AG10803 (cell line): ENCODE data around the gene TNFRSF4.

Source experiments
- DNase-seq: peaks from one replicate; pipeline ENCODE4 v3.0.0; 2010; ENCODE audit warnings: low read depth
- H3K4me3 ChIP-seq: 2 replicates; pipeline ENCODE4 v1.5.1; 2011; ENCODE audit warnings: mild to moderate bottlenecking, low read length, control low read depth
- TF ChIP-seq, protein P1 (sequence below): conservative IDR thresholded peaks from 2 replicates; pipeline ENCODE4 v1.5.1; 2011; ENCODE audit warnings: mild to moderate bottlenecking, low read length, control low read depth, inconsistent platforms

TNFRSF4 gene

DNA sequence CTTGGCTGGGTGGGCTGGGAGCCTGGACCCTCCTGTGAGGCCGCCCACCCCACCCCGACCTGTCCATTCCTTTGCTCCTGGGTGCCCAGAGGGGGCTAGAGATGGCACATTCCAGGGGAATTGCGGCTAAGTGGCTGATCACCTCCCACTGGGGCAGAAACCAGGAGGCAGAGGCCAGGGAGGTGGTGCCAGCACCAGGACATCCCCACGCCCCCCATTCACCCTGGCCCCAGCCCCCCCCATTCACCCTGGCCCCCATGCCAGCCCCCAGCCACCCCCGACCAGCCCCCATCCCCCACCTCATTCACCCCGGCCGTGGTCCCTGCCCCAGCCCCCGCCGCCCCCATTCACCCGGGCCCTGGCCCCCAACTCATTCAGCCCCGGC lies 26.4 kb upstream of the TNFRSF4 start:
- H3K4me3 ChIP-seq = no peak overlapping the region
- TF ChIP-seq, protein P1, sequence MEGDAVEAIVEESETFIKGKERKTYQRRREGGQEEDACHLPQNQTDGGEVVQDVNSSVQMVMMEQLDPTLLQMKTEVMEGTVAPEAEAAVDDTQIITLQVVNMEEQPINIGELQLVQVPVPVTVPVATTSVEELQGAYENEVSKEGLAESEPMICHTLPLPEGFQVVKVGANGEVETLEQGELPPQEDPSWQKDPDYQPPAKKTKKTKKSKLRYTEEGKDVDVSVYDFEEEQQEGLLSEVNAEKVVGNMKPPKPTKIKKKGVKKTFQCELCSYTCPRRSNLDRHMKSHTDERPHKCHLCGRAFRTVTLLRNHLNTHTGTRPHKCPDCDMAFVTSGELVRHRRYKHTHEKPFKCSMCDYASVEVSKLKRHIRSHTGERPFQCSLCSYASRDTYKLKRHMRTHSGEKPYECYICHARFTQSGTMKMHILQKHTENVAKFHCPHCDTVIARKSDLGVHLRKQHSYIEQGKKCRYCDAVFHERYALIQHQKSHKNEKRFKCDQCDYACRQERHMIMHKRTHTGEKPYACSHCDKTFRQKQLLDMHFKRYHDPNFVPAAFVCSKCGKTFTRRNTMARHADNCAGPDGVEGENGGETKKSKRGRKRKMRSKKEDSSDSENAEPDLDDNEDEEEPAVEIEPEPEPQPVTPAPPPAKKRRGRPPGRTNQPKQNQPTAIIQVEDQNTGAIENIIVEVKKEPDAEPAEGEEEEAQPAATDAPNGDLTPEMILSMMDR = no peak
- no peak for DNase-seq

DNA sequence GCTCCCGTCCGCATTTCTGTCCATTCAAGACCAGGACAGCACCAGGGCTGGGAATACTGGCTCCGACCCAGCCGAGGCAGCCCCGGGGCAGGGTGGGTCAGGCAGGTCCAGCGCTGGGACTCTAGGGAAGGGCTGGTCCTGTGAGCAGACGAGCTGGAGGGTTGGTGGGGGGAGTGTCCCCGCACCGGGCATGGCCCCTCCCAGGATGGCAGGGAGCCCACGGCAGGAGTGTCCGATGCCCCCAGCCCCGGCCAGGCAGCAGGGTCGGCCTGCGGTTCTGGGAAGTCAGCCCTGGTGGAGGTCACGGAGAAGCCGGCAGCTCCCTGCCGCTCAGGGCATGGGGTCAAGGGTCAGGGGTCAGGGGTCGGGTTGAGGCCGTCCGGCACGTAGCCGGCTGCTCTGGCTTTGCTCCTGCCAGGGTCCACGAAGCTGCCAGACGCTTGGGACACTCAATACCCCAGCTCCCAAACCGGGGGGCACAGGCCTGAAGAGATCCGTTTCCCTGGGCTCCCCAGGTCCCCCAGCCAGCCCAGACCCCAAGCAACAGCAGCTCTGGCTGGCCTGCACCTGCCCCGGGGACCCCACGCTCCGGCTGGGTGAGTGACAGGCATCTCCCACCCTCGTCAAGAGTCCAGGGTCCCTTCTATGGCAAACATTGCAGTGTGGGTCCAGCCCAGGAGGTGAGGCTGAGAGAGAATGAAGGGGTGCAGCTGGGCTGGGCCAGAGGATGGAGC lies 25.8 kb upstream of the TNFRSF4 start:
- TF ChIP-seq, protein P1 = no peak
- no peak for DNase-seq

DNA sequence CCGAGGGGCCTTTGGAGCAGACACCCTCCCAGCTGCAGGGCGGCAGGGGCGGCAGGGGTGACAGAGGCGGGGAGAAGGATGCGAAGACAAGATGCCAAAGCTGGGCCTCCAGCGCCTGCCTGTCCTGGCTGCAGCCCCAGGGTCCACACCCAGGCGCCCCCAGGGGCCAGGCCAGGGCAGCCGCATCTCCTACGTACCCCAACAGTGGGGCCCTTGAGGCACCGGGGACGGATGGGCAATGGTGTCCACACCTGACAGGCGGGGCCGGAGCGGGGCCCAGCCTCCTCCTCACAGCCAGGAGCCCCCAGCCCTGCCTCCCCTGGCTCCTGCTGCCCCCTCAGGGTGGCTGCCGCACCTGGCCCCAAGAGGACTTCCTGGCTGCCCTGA lies 25.3 kb upstream of the TNFRSF4 start:
- TF ChIP-seq, protein P1 = no peak
- no peak overlapping the region for H3K4me3 ChIP-seq

More for the DNA sequence above, 25.8 kb upstream of the TNFRSF4 start:
- no peak overlapping the region for H3K4me3 ChIP-seq

DNA sequence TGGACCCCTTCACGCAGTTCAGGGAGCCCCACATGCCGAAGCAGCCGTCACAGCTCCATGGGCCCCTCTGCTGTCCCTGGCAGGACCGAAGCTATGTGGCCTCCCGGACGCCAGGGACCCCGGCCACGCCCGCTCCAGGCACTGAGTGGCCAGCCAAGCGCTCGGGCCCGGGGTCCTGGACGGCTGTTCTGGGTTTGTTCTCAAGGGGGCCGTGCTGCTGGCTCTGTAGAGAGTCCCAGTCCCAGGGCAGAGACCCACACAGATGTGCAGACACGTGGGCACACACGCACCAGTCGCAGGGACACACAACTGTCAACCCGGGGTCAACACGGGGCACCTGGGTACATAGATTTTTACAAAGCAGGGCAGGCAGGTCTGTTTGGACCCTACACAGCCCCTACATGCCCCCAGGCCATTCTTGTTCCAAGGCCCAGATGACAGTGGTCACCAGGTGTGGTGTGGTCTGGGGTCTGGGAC lies 24.8 kb upstream of the TNFRSF4 start:
- H3K4me3 ChIP-seq = no peak overlapping the region
- TF ChIP-seq, protein P1 = no peak
- DNase-seq = no peak

More for the DNA sequence above, 25.3 kb upstream of the TNFRSF4 start:
- no peak for DNase-seq

DNA sequence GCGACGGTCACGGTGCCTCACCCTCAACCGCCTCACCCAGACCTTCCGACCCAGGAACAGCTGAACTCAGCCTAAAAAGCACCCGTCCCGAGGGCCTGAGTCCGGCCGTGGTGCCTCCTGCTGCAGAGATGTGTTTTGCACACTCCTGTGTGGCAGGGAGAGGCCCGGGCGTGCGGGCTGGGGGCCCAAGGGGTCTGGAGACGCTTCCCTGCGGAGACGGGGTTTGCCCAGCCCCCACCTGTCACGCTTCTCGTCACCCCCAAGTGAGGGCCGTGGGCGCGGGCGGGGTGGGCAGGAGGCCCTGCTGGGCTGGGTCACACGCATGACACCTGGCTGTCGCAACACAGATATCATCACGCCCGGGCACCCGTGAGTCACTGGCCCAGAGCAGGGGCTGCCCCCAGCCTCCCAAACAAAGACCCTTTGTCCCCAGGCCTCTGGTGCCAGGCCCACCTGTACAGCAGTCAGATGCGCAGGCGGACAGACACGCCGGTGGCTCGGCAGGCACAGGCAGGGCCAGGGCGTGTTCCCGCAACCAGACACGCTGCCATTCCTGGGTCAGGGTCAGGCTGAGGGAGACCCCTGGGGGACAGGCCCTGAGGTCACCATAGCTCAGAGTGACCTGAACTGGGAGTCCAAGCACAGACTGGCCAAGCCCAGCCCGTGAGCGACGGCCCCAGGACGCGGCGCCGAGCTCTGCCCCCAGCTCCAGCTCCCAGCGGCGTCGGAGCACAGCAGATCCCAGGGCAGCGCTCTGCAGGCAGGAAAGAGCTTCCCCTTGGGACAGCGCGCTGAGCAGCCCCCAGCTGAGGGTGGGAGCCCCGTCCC lies 24.1 kb upstream of the TNFRSF4 start:
- H3K4me3 ChIP-seq = no peak overlapping the region
- TF ChIP-seq, protein P1 = no peak
- no peak for DNase-seq

DNA sequence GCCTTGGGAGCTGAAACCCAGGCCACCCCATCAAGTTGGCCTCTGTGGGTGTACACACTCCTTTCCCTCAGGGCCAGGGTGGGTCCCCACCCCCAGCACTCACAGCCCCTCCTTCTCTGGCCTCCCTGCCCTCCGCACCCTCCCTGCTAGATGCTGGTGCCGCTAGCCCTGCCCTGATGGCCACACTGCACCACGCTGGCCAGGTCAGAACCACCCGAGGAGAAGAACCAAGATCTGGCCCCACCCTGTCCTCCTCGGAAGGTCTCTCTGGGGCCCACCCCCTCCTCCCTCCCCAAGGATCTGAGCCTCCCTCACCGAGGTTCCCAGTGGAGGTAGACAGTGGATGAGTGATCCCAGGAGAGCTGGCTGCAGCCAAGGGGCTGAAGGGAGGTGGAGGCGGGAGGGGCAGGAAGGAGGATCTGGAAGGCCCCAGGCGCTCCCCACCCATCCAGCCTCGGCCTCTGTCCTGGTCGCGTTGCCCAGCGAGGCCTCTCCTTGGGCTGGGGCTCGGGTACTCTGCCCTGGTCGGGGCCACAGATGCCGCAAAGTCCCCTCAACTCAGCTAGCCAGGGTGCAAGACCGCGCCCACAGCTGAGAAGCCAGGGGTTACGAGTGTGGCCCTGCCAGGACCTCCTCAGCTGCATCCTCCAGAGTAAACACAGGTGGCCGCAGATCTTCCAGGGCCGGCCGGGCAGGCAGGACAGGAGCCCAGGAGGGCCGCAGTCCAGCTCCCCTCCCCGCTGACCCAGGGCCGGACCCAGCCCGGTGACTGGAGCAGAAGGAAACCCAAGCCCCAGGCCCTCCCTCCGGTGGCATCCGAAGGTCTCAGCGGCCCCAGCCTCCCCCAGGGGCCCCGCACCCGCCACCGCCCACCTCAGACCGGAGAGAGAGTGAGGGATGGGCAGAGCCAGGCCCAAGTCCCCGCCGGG lies 23.3 kb upstream of the TNFRSF4 start:
- no peak for DNase-seq
- TF ChIP-seq, protein P1 = no peak
- no peak overlapping the region for H3K4me3 ChIP-seq
